Calu3 (cell line): Measurements from ENCODE around the gene ALDH6A1. TPM values are rescaled to one million over a fixed set of nuclear protein-coding genes. Genes with fewer than 3 reads are reported as not detected.

Experiments used
- BruUV-seq: library from RNA; stranded (reverse); fragments of 400-500 nt; replicated peaks from 2 replicates; lab custom pipeline; 2021; lab: Mats Ljungman, UMichigan
- CTCF ChIA-PET: fragments of 300-600 bp; sonication (Branson Sonifier 250); formaldehyde crosslinking; loops from one replicate; lab custom pipeline; 2022; ENCODE audit warnings: antibody characterized with exemption; lab: Charles Lee
- DNase-seq: peaks from one replicate; pipeline ENCODE4 v3.0.0; 2022
- H3K27ac Mint-ChIP-seq: one replicate; pipeline ENCODE4 v1.8.0; 2022; ENCODE audit warnings: mixed read lengths; ENCODE audit not compliant: unreplicated experiment
- H3K27me3 Mint-ChIP-seq: one replicate; pipeline ENCODE4 v1.8.0; 2022; ENCODE audit warnings: mixed read lengths; ENCODE audit not compliant: unreplicated experiment
- H3K36me3 Mint-ChIP-seq: one replicate; pipeline ENCODE4 v1.8.0; 2022; ENCODE audit warnings: mild to moderate bottlenecking, moderate library complexity, mixed read lengths; ENCODE audit not compliant: insufficient read depth, unreplicated experiment
- H3K4me1 Mint-ChIP-seq: one replicate; pipeline ENCODE4 v1.8.0; 2022; ENCODE audit warnings: mild to moderate bottlenecking, low read depth, mixed read lengths; ENCODE audit not compliant: unreplicated experiment
- H3K4me3 Mint-ChIP-seq: one replicate; pipeline ENCODE4 v1.8.0; 2022; ENCODE audit warnings: mild to moderate bottlenecking, low read depth, moderate library complexity, mixed read lengths; ENCODE audit not compliant: unreplicated experiment
- H3K9me3 Mint-ChIP-seq: one replicate; pipeline ENCODE4 v1.8.0; 2022; ENCODE audit warnings: low read depth, mixed read lengths; ENCODE audit not compliant: unreplicated experiment
- intact Hi-C: fragments of 100-400 bp; cut with micrococcal nuclease; formaldehyde crosslinking; loops from one replicate; pipeline ENCODE4 v1.10.0; 2022; ENCODE audit not compliant: unreplicated experiment
- total RNA-seq: library from RNA; stranded (reverse); gene quantifications from 2 replicates; pipeline ENCODE4 v1.2.3, GENCODE V29; 2022
- TF ChIP-seq, protein P1 (sequence below): fragments of 200-600 bp; IDR thresholded peaks from one replicate; pipeline ENCODE4 v1.8.0; 2022; ENCODE audit warnings: antibody characterized with exemption; ENCODE audit not compliant: unreplicated experiment

Gene ALDH6A1
- total RNA-seq, 1 experiment from 2014 or later = 17.2 TPM

DNA sequence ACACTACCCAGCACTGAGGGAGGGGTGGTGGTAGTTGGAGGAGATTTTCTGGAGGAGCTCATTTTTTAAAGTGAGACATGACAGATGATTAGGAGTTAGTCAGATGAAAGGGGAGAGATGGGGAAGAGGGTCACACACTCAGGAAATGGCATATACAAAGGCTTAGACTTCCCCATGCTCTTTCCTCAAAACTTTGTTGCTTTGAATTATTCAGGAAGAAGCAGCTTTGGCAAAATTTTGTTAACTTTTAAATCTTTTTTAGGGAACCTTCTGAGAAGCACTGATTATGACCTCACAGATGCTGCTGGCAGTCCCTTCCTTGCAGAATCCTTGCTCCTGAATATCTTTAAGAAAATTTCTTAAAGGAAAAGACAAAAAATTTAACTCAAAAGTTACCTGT, 19.8 kb downstream of the ALDH6A1 start:
- intact Hi-C loops = no loop called here
- H3K27ac Mint-ChIP-seq = no peak overlapping the region
- TF ChIP-seq, protein P1, sequence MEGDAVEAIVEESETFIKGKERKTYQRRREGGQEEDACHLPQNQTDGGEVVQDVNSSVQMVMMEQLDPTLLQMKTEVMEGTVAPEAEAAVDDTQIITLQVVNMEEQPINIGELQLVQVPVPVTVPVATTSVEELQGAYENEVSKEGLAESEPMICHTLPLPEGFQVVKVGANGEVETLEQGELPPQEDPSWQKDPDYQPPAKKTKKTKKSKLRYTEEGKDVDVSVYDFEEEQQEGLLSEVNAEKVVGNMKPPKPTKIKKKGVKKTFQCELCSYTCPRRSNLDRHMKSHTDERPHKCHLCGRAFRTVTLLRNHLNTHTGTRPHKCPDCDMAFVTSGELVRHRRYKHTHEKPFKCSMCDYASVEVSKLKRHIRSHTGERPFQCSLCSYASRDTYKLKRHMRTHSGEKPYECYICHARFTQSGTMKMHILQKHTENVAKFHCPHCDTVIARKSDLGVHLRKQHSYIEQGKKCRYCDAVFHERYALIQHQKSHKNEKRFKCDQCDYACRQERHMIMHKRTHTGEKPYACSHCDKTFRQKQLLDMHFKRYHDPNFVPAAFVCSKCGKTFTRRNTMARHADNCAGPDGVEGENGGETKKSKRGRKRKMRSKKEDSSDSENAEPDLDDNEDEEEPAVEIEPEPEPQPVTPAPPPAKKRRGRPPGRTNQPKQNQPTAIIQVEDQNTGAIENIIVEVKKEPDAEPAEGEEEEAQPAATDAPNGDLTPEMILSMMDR = no peak
- H3K9me3 Mint-ChIP-seq = no peaks in the 10 kb centered on the region
- no peaks in the 10 kb centered on the region for H3K4me1 Mint-ChIP-seq
- no peak for DNase-seq
- CTCF ChIA-PET = interaction anchor here (0.6 to 0.7 kb wide), 3 partner anchors 15 to 728 kb away, joined by 3 to 9 read pairs (median 4); no protein-coding TSS in a partner anchor
- no TSS peak for BruUV-seq
- no peaks in the 10 kb centered on the region for H3K27me3 Mint-ChIP-seq
- H3K36me3 Mint-ChIP-seq = peaks cover 10% of the 10 kb centered on the region
- H3K4me3 Mint-ChIP-seq = no peak overlapping the region

DNA sequence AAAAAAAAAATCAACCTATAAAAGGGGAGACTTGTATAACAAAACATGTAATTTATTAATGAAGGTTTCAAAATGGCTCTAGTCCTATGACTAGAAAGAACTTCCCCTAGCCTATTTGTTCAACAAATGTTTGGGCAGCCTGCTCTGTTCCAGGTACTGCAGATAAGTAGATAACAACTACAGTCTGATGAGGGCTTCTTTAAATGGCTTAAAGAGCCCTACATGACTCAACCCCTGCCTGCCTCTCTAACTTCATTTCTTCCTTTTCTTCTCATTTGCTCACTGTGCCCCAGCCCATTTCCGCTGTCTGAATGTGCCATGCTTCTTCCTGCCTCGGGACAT, 21.5 kb downstream of the ALDH6A1 start:
- intact Hi-C loops = no loop called here
- no peak overlapping the region for H3K27ac Mint-ChIP-seq

DNA sequence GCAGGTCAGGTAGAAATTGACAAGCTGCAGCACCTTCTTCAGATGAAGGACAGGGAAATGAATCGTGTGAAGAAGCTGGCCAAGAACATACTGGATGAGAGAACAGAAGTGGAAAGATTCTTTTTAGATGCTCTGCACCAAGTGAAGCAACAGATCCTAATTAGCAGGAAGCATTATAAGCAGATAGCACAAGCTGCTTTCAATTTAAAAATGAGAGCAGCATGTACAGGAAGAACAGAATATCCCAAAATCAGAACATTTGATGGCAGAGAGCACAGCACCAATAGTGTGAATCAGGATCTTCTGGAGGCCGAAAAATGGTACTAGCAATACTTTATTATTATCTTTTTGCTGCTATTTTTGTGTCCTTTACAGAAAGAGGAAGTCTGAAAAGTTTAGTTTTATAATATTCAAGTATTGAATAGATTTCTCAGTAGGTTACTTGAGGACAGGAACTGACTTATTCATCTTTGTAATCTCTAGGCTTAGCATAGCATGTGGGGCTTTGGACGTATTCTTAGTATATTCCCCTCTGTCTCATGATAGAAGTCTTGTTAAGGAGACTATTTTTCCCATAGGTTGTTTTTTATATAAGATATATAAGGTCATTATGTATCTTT, 34.3 kb downstream of the ALDH6A1 start:
- H3K4me1 Mint-ChIP-seq = no peaks in the 10 kb centered on the region
- no peaks in the 10 kb centered on the region for H3K36me3 Mint-ChIP-seq
- no peaks in the 10 kb centered on the region for H3K27me3 Mint-ChIP-seq
- CTCF ChIA-PET = interaction anchor here (0.9 kb wide), 1 partner anchor 14 kb away, joined by 3 read pairs; no protein-coding TSS in a partner anchor
- BruUV-seq = no TSS peak
- H3K27ac Mint-ChIP-seq = no peak overlapping the region
- no peak for DNase-seq
- no peaks in the 10 kb centered on the region for H3K9me3 Mint-ChIP-seq
- H3K4me3 Mint-ChIP-seq = no peak overlapping the region
- intact Hi-C loops = no loop called here
- TF ChIP-seq, protein P1 = no peak

More for the DNA sequence above, 21.5 kb downstream of the ALDH6A1 start:
- Mint-ChIP-seq H3K9me3 (no peaks in the 10 kb centered on the region), H3K36me3 (peaks cover 16% of the 10 kb centered on the region), H3K4me1 (no peaks in the 10 kb centered on the region), H3K4me3 (no peak overlapping the region), H3K27me3 (no peaks in the 10 kb centered on the region)
- CTCF ChIA-PET = no interaction called here
- no peak for DNase-seq
- TF ChIP-seq, protein P1 = no peak
- BruUV-seq = no TSS peak

DNA sequence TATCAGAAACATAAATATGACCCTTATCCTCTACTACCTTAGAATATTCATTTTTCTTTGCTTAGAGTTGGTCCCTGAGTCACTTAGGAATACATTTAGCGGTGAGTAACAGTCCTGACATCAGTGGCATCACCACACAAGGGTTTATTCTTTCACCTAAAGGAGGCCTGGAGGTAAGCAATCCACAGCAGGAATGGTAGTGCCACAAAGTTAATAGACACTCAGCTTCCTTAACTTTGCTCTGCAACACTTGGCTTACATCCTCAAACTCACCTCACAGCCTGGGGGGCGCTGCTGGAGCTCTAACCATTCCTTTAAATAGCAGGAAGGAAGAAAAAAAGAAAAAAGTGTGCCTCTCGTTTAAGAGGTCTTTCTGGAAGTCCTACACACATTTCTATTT, 36.0 kb downstream of the ALDH6A1 start:
- DNase-seq = peak; percentile 24
- H3K36me3 Mint-ChIP-seq = no peaks in the 10 kb centered on the region
- H3K9me3 Mint-ChIP-seq = no peaks in the 10 kb centered on the region
- H3K27me3 Mint-ChIP-seq = no peaks in the 10 kb centered on the region
- H3K4me1 Mint-ChIP-seq = no peaks in the 10 kb centered on the region
- no TSS peak for BruUV-seq
- H3K27ac Mint-ChIP-seq = no peak overlapping the region
- intact Hi-C loops = no loop called here
- TF ChIP-seq, protein P1 = no peak
- H3K4me3 Mint-ChIP-seq = no peak overlapping the region
- CTCF ChIA-PET = interaction anchor here (0.6 kb wide), 1 partner anchor 713 kb away, joined by 3 read pairs; no protein-coding TSS in a partner anchor
